ENCODE data around the gene FER. TPM values are rescaled to one million over a fixed set of nuclear protein-coding genes. Genes with fewer than 3 reads are reported as not detected.

Gene FER
- total and polyA plus RNA-seq, 9 of the 15 experiments (the other 6 are each of a cell fraction or from before 2014, with no cell fraction given): 6.7 to 18.2 (median 8.9) TPM

- TF ChIP-seq C11orf30 (IDR thresholded peaks at IDR 0.05; ENCODE audit: low read depth) (peak; percentile 69), ZNF280B (CRISPR knock-in tag; IDR thresholded peaks at IDR 0.05) (no peak), KHSRP (IDR thresholded peaks at IDR 0.05) (no peak), HNRNPUL1 (IDR thresholded peaks at IDR 0.05; ENCODE audit: low read length) (no peak), MAFK (IDR thresholded peaks at IDR 0.05; ENCODE audit: low read length) (peak; percentile 59; the same call in 1 of the 2 replicates), ZNF445 (CRISPR knock-in tag; IDR thresholded peaks at IDR 0.05; ENCODE audit: low read depth) (no peak), MAFG (tag; conservative IDR thresholded peaks at IDR 0.05) (peak; percentile 44), NEUROD1 (IDR thresholded peaks at IDR 0.05; ENCODE audit: borderline replicate concordance, low read depth, low read length, partially characterized antibody) (no peak), ZNF316 (IDR thresholded peaks at IDR 0.05) (peak; percentile 80), TRIM24 (IDR thresholded peaks at IDR 0.05) (no peak), ZNF184 (CRISPR knock-in tag; IDR thresholded peaks at IDR 0.05) (no peak), ZNF695 (CRISPR knock-in tag; IDR thresholded peaks at IDR 0.05) (no peak), ZNF146 (CRISPR knock-in tag; IDR thresholded peaks at IDR 0.05; ENCODE audit: unreplicated experiment) (no peak), MAFF (IDR thresholded peaks at IDR 0.05; ENCODE audit: low read length) (peak; percentile 61)
These were observed 444.3 kb downstream of the FER start for GRCh38 chr5:109192027-109192426.

More at GRCh38 chr5:109192027-109192426, 444.3 kb downstream of the FER start:
- FAIRE-seq (no peak), DNase-seq (ENCODE audit: extremely low read depth in 1 of 4, low spot score in 3 of 4) (no peak), ATAC-seq (no peak; the same call in 2 of the 3 replicates)
- 25% methylated on average over 1 of the region's 1 CpG for WGBS (ENCODE audit: insufficient coverage, low coverage, missing lambda C conversion rate)
- Histone ChIP-seq H3K27ac (ENCODE audit: extremely low read depth, low read depth, low read length) (no peak overlapping the region), H3K9me1 (ENCODE audit: control insufficient read depth, insufficient read depth, low read length) (no peaks in the 10 kb centered on the region), H3K4me3 (no peak overlapping the region), H3K4me1 (replicated peaks in 1 of 2; ENCODE audit: control insufficient read depth in 2 of 2, insufficient read depth in 2 of 2, low read length in 2 of 2) (peaks cover 0 to 6% of the 10 kb centered on the region in 2 experiments; a peak in 2 of 5 replicates), H4K20me1 (replicated peaks; ENCODE audit: control insufficient read depth, insufficient read depth, low read length) (no peaks in the 10 kb centered on the region), H2AFZ (ENCODE audit: low read depth, low read length) (no peak overlapping the region), H3K36me3 (ENCODE audit: control insufficient read depth, insufficient read depth, low read length) (no peaks in the 10 kb centered on the region), H3K9ac (ENCODE audit: insufficient read depth in 1 of 2, low read depth in 2 of 2, low read length in 2 of 2) (no peak overlapping the region), H3K27me3 (ENCODE audit: control insufficient read depth in 2 of 2, insufficient read depth in 2 of 2, low read length in 2 of 2) (no peaks in the 10 kb centered on the region), H3K9me3 (replicated peaks; ENCODE audit: control insufficient read depth, insufficient read depth, low read depth, low read length) (no peaks in the 10 kb centered on the region), H3K4me2 (ENCODE audit: insufficient read depth, low read length) (no peak overlapping the region), H3K79me2 (ENCODE audit: control insufficient read depth, insufficient read depth, low read length) (no peaks in the 10 kb centered on the region)
- intact Hi-C loops (cut with micrococcal nuclease) (no loop called here), in situ Hi-C loops (cut with MboI) (no loop called here)
- no TSS peak for BruUV-seq (replicated peaks)
- ChIA-PET POLR2A (no interaction called here), CTCF (ENCODE audit: low intra/inter-chr PET ratio) (no interaction called here)
